ENCODE results near the gene TIRAP.
A peak's percentile ranks its signal among the peaks of the same experiment; 100 is the strongest.
"Not testable (repeated sequence)": the region's sequence is repeated elsewhere in the genome, so short reads cannot be mapped to it uniquely, and the experiment has no call there.

The TIRAP gene

GRCh38 chr11:126288237-126288636 lies 5.3 kb downstream of the TIRAP start:
- no peak for DNase-seq

- no peak for DNase-seq
Observed at GRCh38 chr11:126290887-126291286, 8.0 kb downstream of the TIRAP start.

- no peak for DNase-seq
Observed at GRCh38 chr11:126293726-126294125, 10.8 kb downstream of the TIRAP start.

- DNase-seq = no peak
Observed at GRCh38 chr11:126297004-126297403, 14.1 kb downstream of the TIRAP start.

- peak; percentile 94 for DNase-seq
Observed at GRCh38 chr11:126303623-126304456, 20.9 kb downstream of the TIRAP start, which contains the start of gene DCPS. DCPS (plus strand) TSS chr11:126304060; CDS start chr11:126304081, 21 bp downstream.

- DNase-seq = peak; percentile 25
Observed at GRCh38 chr11:126304457-126305075, 21.7 kb downstream of the TIRAP start.

GRCh38 chr11:126305699-126306098 lies 22.8 kb downstream of the TIRAP start:
- no peak for DNase-seq

GRCh38 chr11:126307706-126308105 lies 24.8 kb downstream of the TIRAP start:
- DNase-seq = peak; percentile 90

GRCh38 chr11:126308271-126308671 lies 25.4 kb downstream of the TIRAP start:
- no peak for DNase-seq

- DNase-seq = not testable (repeated sequence)
Observed at GRCh38 chr11:126308771-126309170, 25.9 kb downstream of the TIRAP start.

- DNase-seq = peak; percentile 90
Observed at GRCh38 chr11:126310200-126310991, 27.5 kb downstream of the TIRAP start.

- DNase-seq = no peak
Observed at GRCh38 chr11:126310992-126311310, 28.1 kb downstream of the TIRAP start.

- peak; percentile 86 for DNase-seq
Observed at GRCh38 chr11:126311401-126312291, 28.8 kb downstream of the TIRAP start.

- DNase-seq = no peak
Observed at GRCh38 chr11:126312961-126313360, 30.1 kb downstream of the TIRAP start.

GRCh38 chr11:126313826-126314225 lies 30.9 kb downstream of the TIRAP start:
- no peak for DNase-seq

- no peak for DNase-seq
Observed at GRCh38 chr11:126317432-126317755, 34.5 kb downstream of the TIRAP start.

GRCh38 chr11:126317756-126318573 lies 35.1 kb downstream of the TIRAP start:
- DNase-seq = peak; percentile 67

GRCh38 chr11:126318574-126319373 lies 35.9 kb downstream of the TIRAP start:
- DNase-seq = peak; percentile 91

GRCh38 chr11:126319374-126319740 lies 36.5 kb downstream of the TIRAP start:
- no peak for DNase-seq

- no peak for DNase-seq
Observed at GRCh38 chr11:126322996-126323395, 40.1 kb downstream of the TIRAP start.
